ENCODE measurements around the gene PIPOX. TPM values are rescaled to one million over a fixed set of nuclear protein-coding genes. Genes with fewer than 3 reads are reported as not detected.

PIPOX gene
- total RNA-seq, 1 donor from 2014 or later: 1.7 TPM

DNA sequence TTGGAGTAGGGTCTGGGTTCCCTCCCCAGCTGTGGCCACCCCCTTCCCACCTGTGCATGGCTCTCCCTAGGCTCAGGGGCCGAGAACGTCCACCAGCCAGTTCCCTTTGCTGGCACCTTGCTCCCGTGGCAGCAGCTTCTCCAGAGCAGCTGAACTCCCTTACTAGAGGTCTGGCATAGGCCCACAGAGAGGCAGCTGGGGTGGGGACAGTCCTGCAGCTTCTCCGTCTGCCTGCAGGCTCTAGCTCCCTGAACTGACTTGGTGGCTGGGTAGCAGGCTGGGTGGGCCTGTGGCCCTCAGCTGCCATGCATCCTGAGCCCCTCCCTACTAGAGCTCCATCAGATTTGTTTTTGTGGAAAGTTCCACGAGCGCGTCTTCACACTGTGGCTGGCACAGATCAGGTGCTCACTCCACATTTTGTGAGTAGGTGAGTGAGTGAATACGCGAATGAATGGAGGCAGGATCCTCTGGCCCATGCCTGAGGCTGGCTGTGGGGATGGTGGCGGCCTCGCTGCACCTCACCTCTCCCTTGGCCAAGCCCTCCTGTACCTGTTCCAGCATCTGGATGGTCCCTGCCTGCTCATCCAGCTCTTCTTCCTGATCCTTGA, 51.3 kb downstream of the PIPOX start:
- H3K27ac ChIP-seq: no peak overlapping the region
- no peak overlapping the region for H3K4me3 ChIP-seq
- TF ChIP-seq, protein P1, sequence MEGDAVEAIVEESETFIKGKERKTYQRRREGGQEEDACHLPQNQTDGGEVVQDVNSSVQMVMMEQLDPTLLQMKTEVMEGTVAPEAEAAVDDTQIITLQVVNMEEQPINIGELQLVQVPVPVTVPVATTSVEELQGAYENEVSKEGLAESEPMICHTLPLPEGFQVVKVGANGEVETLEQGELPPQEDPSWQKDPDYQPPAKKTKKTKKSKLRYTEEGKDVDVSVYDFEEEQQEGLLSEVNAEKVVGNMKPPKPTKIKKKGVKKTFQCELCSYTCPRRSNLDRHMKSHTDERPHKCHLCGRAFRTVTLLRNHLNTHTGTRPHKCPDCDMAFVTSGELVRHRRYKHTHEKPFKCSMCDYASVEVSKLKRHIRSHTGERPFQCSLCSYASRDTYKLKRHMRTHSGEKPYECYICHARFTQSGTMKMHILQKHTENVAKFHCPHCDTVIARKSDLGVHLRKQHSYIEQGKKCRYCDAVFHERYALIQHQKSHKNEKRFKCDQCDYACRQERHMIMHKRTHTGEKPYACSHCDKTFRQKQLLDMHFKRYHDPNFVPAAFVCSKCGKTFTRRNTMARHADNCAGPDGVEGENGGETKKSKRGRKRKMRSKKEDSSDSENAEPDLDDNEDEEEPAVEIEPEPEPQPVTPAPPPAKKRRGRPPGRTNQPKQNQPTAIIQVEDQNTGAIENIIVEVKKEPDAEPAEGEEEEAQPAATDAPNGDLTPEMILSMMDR (IDR thresholded peaks at IDR 0.05): no peak
- TF ChIP-seq POLR2A (IDR thresholded peaks at IDR 0.05) (no peak), POLR2AphosphoS5 (IDR thresholded peaks at IDR 0.05; ENCODE audit: insufficient read depth in 1 of 2, low read depth in 1 of 2) (no peak)
- intact Hi-C loops (cut with DNase I): no loop called here
- no peaks in the 10 kb centered on the region for H3K4me1 ChIP-seq
- no peaks in the 10 kb centered on the region for H3K27me3 ChIP-seq
- H3K9me3 ChIP-seq: no peaks in the 10 kb centered on the region
- no peak for DNase-seq (ENCODE audit: extremely low spot score in 2 of 2)
- H3K36me3 ChIP-seq: peaks cover 0 to 96% of the 10 kb centered on the region in 2 donors

DNA sequence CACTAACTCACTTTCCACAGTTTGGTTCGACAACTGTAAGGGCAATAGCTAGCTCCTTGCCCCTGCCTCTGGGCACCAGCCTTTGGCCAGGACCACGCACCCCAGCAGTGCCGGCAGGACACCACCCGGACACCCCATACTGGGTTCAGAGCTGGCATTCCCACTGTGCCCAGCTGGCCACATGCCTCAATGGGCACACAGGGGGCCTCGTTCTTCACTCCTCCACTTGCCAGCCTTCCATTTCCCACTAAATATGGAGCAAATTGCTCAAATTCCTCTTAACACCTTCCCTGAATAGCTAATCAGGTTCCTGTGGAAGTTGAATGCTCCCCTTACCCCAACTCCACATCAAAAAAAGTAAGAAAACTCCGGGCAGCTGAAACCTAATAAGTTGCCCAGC, 52.5 kb downstream of the PIPOX start:
- Histone ChIP-seq H3K27me3 (no peaks in the 10 kb centered on the region), H3K36me3 (peaks cover 0 to 93% of the 10 kb centered on the region in 2 donors), H3K27ac (no peak overlapping the region), H3K9me3 (no peaks in the 10 kb centered on the region), H3K4me1 (no peaks in the 10 kb centered on the region), H3K4me3 (no peak overlapping the region)
- no peak for DNase-seq (ENCODE audit: extremely low spot score in 2 of 2)
- intact Hi-C loops (cut with DNase I): no loop called here
- TF ChIP-seq, protein P1 (IDR thresholded peaks at IDR 0.05): no peak
- no peak for TF ChIP-seq POLR2AphosphoS5 (IDR thresholded peaks at IDR 0.05; ENCODE audit: insufficient read depth in 1 of 2, low read depth in 1 of 2)
- no peak for TF ChIP-seq POLR2A (IDR thresholded peaks at IDR 0.05)

DNA sequence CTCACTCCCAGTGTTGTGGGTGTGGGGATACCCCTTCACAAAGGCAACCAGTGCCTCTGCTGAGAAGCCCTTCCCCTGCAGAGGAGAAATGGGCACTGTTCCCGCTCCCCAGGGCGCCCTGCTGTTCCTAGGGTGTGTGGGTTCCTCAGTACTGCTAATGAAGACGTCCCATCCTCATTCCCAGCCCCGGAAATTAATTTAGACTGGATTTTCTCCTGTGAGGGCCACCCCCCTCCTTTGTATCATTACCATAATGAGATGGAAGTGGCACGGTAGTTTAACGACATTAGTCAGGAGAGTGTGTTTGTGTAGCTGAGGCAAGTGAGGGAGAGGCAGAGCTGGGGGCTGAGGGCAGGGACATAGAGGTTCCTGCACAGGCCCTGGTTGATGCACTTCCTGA, 53.2 kb downstream of the PIPOX start:
- intact Hi-C loops (cut with DNase I): no loop called here
- no peaks in the 10 kb centered on the region for H3K9me3 ChIP-seq
- DNase-seq (ENCODE audit: extremely low spot score in 2 of 2): no peak
- H3K27ac ChIP-seq: no peak overlapping the region
- H3K4me3 ChIP-seq: no peak overlapping the region
- H3K27me3 ChIP-seq: no peaks in the 10 kb centered on the region
- TF ChIP-seq, protein P1 (IDR thresholded peaks at IDR 0.05): no peak
- TF ChIP-seq POLR2AphosphoS5 (IDR thresholded peaks at IDR 0.05; ENCODE audit: insufficient read depth in 1 of 2, low read depth in 1 of 2) (no peak), POLR2A (IDR thresholded peaks at IDR 0.05) (no peak)
- H3K4me1 ChIP-seq: no peaks in the 10 kb centered on the region
- peaks cover 0 to 90% of the 10 kb centered on the region in 2 donors for H3K36me3 ChIP-seq

DNA sequence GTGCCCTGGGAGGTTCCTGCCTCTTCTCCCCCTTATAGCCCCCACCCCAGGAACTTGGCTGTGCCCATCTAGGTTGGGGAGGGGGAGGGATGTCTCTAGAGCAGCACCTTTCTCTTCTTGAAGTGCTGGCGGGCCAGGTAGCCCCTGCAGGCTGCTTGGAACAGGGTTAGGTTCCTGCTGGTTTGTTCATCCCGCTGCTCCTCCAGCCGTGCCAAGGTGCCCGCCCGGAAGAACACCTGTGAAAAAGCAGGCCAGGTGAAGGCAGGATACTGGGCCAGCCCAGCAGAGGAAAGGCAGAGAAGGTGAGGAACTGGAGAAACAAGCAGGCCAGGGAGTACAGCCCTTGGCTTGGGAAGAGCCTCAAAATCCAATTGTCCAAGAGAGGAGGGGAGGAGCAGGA, 56.6 kb downstream of the PIPOX start:
- H3K27ac ChIP-seq: no peak overlapping the region
- no peaks in the 10 kb centered on the region for H3K27me3 ChIP-seq
- no peak overlapping the region for H3K4me3 ChIP-seq
- no peak for DNase-seq (ENCODE audit: extremely low spot score in 2 of 2)
- H3K9me3 ChIP-seq: no peaks in the 10 kb centered on the region
- peaks cover 0 to 83% of the 10 kb centered on the region in 2 donors for H3K36me3 ChIP-seq
- intact Hi-C loops (cut with DNase I): no loop called here
- no peaks in the 10 kb centered on the region for H3K4me1 ChIP-seq
- TF ChIP-seq POLR2AphosphoS5 (IDR thresholded peaks at IDR 0.05; ENCODE audit: insufficient read depth in 1 of 2, low read depth in 1 of 2): no peak
- no peak for TF ChIP-seq POLR2A (IDR thresholded peaks at IDR 0.05)
- TF ChIP-seq, protein P1 (IDR thresholded peaks at IDR 0.05): no peak

DNA sequence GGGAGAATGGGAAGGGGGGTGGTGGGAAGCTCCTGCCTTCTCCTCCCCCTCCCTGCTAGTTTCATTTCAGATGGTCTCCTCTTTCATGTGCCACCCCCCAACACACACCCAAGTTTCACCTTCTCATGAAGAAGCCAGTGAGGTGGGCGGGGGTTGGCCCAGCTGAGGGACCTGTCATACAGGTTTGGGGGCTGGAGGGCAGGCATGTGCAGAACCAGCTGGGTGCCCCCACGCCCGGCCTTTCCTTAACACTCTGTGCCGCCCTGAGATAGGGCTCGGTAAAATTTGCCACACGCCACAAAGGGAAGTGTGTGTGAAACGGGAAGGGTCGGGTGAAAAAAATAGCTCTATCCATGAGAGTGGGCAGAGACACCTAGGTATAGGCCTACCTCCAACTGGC, 57.4 kb downstream of the PIPOX start:
- H3K36me3 ChIP-seq: peaks cover 0 to 78% of the 10 kb centered on the region in 2 donors
- no peak overlapping the region for H3K4me3 ChIP-seq
- no peaks in the 10 kb centered on the region for H3K4me1 ChIP-seq
- H3K27me3 ChIP-seq: no peaks in the 10 kb centered on the region
- TF ChIP-seq POLR2A (IDR thresholded peaks at IDR 0.05) (no peak), POLR2AphosphoS5 (IDR thresholded peaks at IDR 0.05; ENCODE audit: insufficient read depth in 1 of 2, low read depth in 1 of 2) (no peak)
- TF ChIP-seq, protein P1 (IDR thresholded peaks at IDR 0.05): no peak
- no peaks in the 10 kb centered on the region for H3K9me3 ChIP-seq
- DNase-seq (ENCODE audit: extremely low spot score in 2 of 2): no peak
- intact Hi-C loops (cut with DNase I): no loop called here
- H3K27ac ChIP-seq: no peak overlapping the region

Data from vagina (tissue), 2 donors.